Cardiac muscle cell (in vitro differentiated cells and primary cell): Measurements from ENCODE around the gene GARIN1A. TPM values are rescaled to one million over a fixed set of nuclear protein-coding genes. Genes with fewer than 3 reads are reported as not detected.
"Not testable (repeated sequence)": the region's sequence is repeated elsewhere in the genome, so short reads cannot be mapped to it uniquely, and the experiment has no call there.

Experiments
- DNase-seq, 2 donors: peaks; one replicate each; pipeline versions ENCODE4 v3.0.0 to v3.0.0-alpha.2; 2010 to 2017; ENCODE audit warnings: low read depth in 1 of 2, low spot score in 1 of 2
- H3K27ac ChIP-seq: fragments of 200-600 bp; sonication (generic); 2 replicates; pipeline ENCODE4 v1.5.1; 2016
- H3K27me3 ChIP-seq: fragments of 200-600 bp; sonication (generic); 2 replicates; pipeline ENCODE4 v1.6.0; 2016; ENCODE audit warnings: control low read depth
- H3K36me3 ChIP-seq: fragments of 200-600 bp; sonication (generic); 2 replicates; pipeline ENCODE4 v1.5.1; 2016; ENCODE audit warnings: control low read depth
- H3K4me1 ChIP-seq: fragments of 200-600 bp; sonication (generic); 2 replicates; pipeline ENCODE4 v1.8.1; 2017; ENCODE audit warnings: low read depth, mild to moderate bottlenecking, mixed run types
- H3K4me3 ChIP-seq: fragments of 200-600 bp; sonication (generic); 2 replicates; pipeline ENCODE4 v1.5.1; 2016; ENCODE audit warnings: mild to moderate bottlenecking
- H3K9me3 ChIP-seq: fragments of 200-600 bp; sonication (generic); 2 replicates; pipeline ENCODE4 v1.5.1; 2017; ENCODE audit warnings: low read depth, mild to moderate bottlenecking, control low read depth
- CTCF ChIP-seq: IDR thresholded peaks from 2 replicates; pipeline ENCODE4 v1.5.1; 2012; ENCODE audit warnings: low read depth, mild to moderate bottlenecking, low read length
- polyA plus RNA-seq: library from polyadenylated mRNA; unstranded; fragments of >200 nt; fragmentation: Nextera tagmentation; extraction: Ambion mirVana; gene quantifications from 2 replicates; pipeline ENCODE4 v1.2.1, GENCODE V29; 2016
- total RNA-seq: library from RNA; depleted of rRNA; stranded (reverse); fragments of >200 nt; gene quantifications from 2 replicates; pipeline ENCODE4 v1.2.3, GENCODE V29; 2016

GARIN1A gene
- total and polyA plus RNA-seq, 2 experiments from 2014 or later = 0.45 to 0.83 TPM

- TF ChIP-seq CTCF = no peak
- no peaks in the 10 kb centered on the region for H3K27me3 ChIP-seq
- H3K9me3 ChIP-seq = no peaks in the 10 kb centered on the region
- no peaks in the 10 kb centered on the region for H3K4me1 ChIP-seq
- no peak overlapping the region for H3K27ac ChIP-seq
- DNase-seq = no peak
- H3K4me3 ChIP-seq = no peak overlapping the region
- peaks cover 2% of the 10 kb centered on the region for H3K36me3 ChIP-seq
Observed at GRCh38 chr7:128687131-128687530, 15.0 kb downstream of the GARIN1A start.

- no peak for DNase-seq
- H3K9me3 ChIP-seq = no peaks in the 10 kb centered on the region
- H3K4me1 ChIP-seq = no peaks in the 10 kb centered on the region
- TF ChIP-seq CTCF = no peak
- H3K4me3 ChIP-seq = no peak overlapping the region
- H3K27me3 ChIP-seq = no peaks in the 10 kb centered on the region
- H3K27ac ChIP-seq = no peak overlapping the region
- H3K36me3 ChIP-seq = peaks cover 2% of the 10 kb centered on the region
Observed at GRCh38 chr7:128688492-128688891, 16.4 kb downstream of the GARIN1A start.

GRCh38 chr7:128689161-128689935, 17.3 kb downstream of the GARIN1A start:
- not testable (repeated sequence) for DNase-seq, H3K27me3 ChIP-seq, H3K27ac ChIP-seq, H3K36me3 ChIP-seq, H3K9me3 ChIP-seq, H3K4me3 ChIP-seq, H3K4me1 ChIP-seq

DNA sequence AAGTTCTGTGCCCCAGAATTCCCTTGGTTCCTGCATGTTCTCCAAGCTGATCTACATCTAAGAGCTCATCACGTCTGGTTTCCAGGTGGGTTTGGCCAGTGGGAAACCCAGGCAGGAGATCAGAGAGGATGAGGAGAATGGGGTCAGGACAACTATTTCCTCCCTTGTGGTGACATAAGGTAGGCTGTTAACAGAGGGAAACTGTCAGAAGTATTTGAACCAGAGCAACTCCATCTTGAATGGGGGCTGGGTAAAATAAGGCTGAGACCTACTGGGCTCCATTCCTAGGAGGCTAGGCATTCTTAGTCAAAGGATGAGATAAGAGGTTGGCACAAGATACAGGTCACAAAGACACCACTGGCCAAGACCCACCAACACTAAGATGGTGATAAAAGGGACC, 19.1 kb downstream of the GARIN1A start:
- H3K36me3 ChIP-seq = no peaks in the 10 kb centered on the region
- peaks cover 2% of the 10 kb centered on the region for H3K27me3 ChIP-seq
- no peak overlapping the region for H3K4me3 ChIP-seq
- no peaks in the 10 kb centered on the region for H3K4me1 ChIP-seq
- no peak overlapping the region for H3K27ac ChIP-seq
- TF ChIP-seq CTCF = no peak
- no peak for DNase-seq
- no peaks in the 10 kb centered on the region for H3K9me3 ChIP-seq

DNA sequence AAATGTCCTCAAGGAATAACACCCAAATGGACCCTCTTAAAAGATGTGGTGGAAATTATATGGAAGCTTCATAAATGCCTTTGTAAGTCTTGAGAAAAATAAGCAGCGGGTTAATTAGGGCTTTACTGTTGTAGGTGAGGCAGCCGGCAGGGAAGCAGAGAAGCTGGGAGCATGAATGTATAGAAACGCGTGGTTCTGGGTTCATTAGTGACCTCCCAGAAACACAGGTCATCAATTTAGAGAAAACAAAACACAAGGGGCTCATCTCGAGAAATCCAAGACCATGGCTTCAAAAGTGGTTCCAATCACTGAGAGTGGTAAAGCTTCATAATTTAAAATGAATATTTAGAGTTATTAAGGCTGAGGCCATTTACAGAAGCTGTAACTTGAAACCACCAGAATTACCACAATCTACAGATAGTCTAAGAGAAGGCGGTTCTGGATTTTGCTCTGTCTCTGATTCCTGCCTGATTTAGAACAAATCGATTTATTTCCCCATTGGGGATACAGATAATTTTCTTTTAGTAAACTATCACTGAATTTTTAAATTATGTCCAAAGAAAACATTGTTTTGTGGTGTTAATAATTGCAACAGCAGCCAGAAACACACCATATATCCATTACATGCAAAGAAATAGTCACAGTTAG, 20.7 kb downstream of the GARIN1A start:
- DNase-seq = no peak
- Histone ChIP-seq H3K27me3 (peaks cover 17% of the 10 kb centered on the region), H3K9me3 (no peaks in the 10 kb centered on the region), H3K27ac (no peak overlapping the region), H3K4me3 (no peak overlapping the region), H3K4me1 (no peaks in the 10 kb centered on the region), H3K36me3 (no peaks in the 10 kb centered on the region)
- no peak for TF ChIP-seq CTCF

- Histone ChIP-seq H3K4me3 (no peak overlapping the region), H3K36me3 (no peaks in the 10 kb centered on the region), H3K27me3 (peaks cover 25% of the 10 kb centered on the region), H3K4me1 (no peaks in the 10 kb centered on the region), H3K27ac (no peak overlapping the region), H3K9me3 (no peaks in the 10 kb centered on the region)
- no peak for TF ChIP-seq CTCF
- DNase-seq = no peak
Observed at GRCh38 chr7:128693373-128694015, 21.4 kb downstream of the GARIN1A start.
